GM23338 (cell line): ENCODE results near the gene CEACAM19. TPM values are rescaled to one million over a fixed set of nuclear protein-coding genes. Genes with fewer than 3 reads are reported as not detected.

ENCODE experiments used
- ATAC-seq: fragments of 200-7000 bp; cut with Tn5 transposase; 3 replicates; pipeline ENCODE4 v1.9.1; 2020
- DNase-seq: peaks from one replicate; pipeline ENCODE4 v3.0.0-alpha.2; 2015; ENCODE audit warnings: low spot score
- H2AFZ ChIP-seq: fragments of 200-600 bp; sonication (generic); 2 replicates; pipeline ENCODE4 v1.8.0; 2016; ENCODE audit warnings: antibody characterized with exemption, mild to moderate bottlenecking, moderate library complexity
- H3F3A ChIP-seq: fragments of 200-600 bp; sonication (generic); replicated peaks from 2 replicates; pipeline ENCODE4 v1.8.0; 2017; ENCODE audit warnings: antibody characterized with exemption, mixed run types, low read depth
- H3K27ac ChIP-seq: fragments of 200-600 bp; sonication (generic); 2 replicates; pipeline ENCODE4 v1.6.1; 2016; ENCODE audit warnings: low read depth
- H3K27me3 ChIP-seq: fragments of 200-600 bp; sonication (generic); 2 replicates; pipeline ENCODE4 v1.8.0; 2016; ENCODE audit warnings: mild to moderate bottlenecking, mixed run types, moderate library complexity; ENCODE audit not compliant: insufficient read depth
- H3K36me3 ChIP-seq: fragments of 200-600 bp; sonication (generic); 2 replicates; pipeline ENCODE4 v1.8.0; 2016; ENCODE audit warnings: mild to moderate bottlenecking; ENCODE audit not compliant: insufficient read depth
- H3K4me1 ChIP-seq: fragments of 200-600 bp; sonication (generic); 2 replicates; pipeline ENCODE4 v1.8.0; 2016; ENCODE audit warnings: mild to moderate bottlenecking, moderate library complexity; ENCODE audit not compliant: insufficient read depth
- H3K4me2 ChIP-seq: fragments of 200-600 bp; sonication (generic); 2 replicates; pipeline ENCODE4 v1.7.1; 2017; ENCODE audit warnings: mixed run types
- H3K4me3 ChIP-seq: fragments of 200-600 bp; sonication (generic); 2 replicates; pipeline ENCODE4 v1.6.1; 2016; ENCODE audit warnings: mixed run types
- H3K79me2 ChIP-seq: fragments of 200-600 bp; sonication (generic); replicated peaks from 2 replicates; pipeline ENCODE4 v1.8.0; 2017; ENCODE audit warnings: mild to moderate bottlenecking; ENCODE audit not compliant: insufficient read depth
- H3K9me2 ChIP-seq: fragments of 200-600 bp; sonication (generic); 2 replicates; pipeline ENCODE4 v1.8.0; 2017; ENCODE audit not compliant: insufficient read depth
- H4K20me1 ChIP-seq: fragments of 200-600 bp; sonication (generic); replicated peaks from 2 replicates; pipeline ENCODE4 v1.8.0; 2017; ENCODE audit warnings: mild to moderate bottlenecking; ENCODE audit not compliant: insufficient read depth
- H3K27ac Mint-ChIP-seq: 2 replicates; pipeline ENCODE4 v1.8.0; 2020; ENCODE audit warnings: inconsistent platforms, mild to moderate bottlenecking, moderate library complexity, mixed read lengths
- H3K27me3 Mint-ChIP-seq: 3 replicates; pipeline ENCODE4 v1.8.0; 2022; ENCODE audit warnings: low read depth, mild to moderate bottlenecking, moderate library complexity, mixed read lengths, inconsistent platforms; ENCODE audit not compliant: insufficient read depth, poor library complexity
- H3K36me3 Mint-ChIP-seq: 3 replicates; pipeline ENCODE4 v1.8.0; 2021; ENCODE audit warnings: low read depth, mild to moderate bottlenecking, inconsistent platforms, moderate library complexity, mixed read lengths
- H3K4me1 Mint-ChIP-seq: 3 replicates; pipeline ENCODE4 v1.8.0; 2020; ENCODE audit warnings: mild to moderate bottlenecking, inconsistent platforms, mixed read lengths
- H3K4me3 Mint-ChIP-seq: 3 replicates; pipeline ENCODE4 v1.8.0; 2021; ENCODE audit warnings: moderate library complexity, mild to moderate bottlenecking, inconsistent platforms, mixed read lengths
- H3K9me3 Mint-ChIP-seq: 3 replicates; pipeline ENCODE4 v1.8.0; 2020; ENCODE audit warnings: moderate library complexity, mild to moderate bottlenecking, inconsistent platforms, mixed read lengths
- EZH2 ChIP-seq: fragments of 200-600 bp; sonication (generic); IDR thresholded peaks from one replicate; pipeline ENCODE4 v1.8.0; 2017; ENCODE audit warnings: antibody characterized with exemption, mild to moderate bottlenecking, low read depth; ENCODE audit not compliant: unreplicated experiment
- EZH2phosphoT487 ChIP-seq: fragments of 200-600 bp; sonication (generic); IDR thresholded peaks from one replicate; pipeline ENCODE4 v1.8.1; 2018; ENCODE audit warnings: antibody characterized with exemption; ENCODE audit not compliant: unreplicated experiment
- JUNB ChIP-seq: IDR thresholded peaks from one replicate; pipeline ENCODE4 v1.6.1; 2016; ENCODE audit warnings: antibody characterized with exemption; ENCODE audit not compliant: unreplicated experiment
- NANOG ChIP-seq: IDR thresholded peaks from 2 replicates; pipeline ENCODE4 v1.6.1; 2016; ENCODE audit warnings: antibody characterized with exemption, borderline replicate concordance
- POLR2AphosphoS5 ChIP-seq: IDR thresholded peaks from 2 replicates; pipeline ENCODE4 v1.6.1; 2016; ENCODE audit warnings: antibody characterized with exemption, low read depth
- STAT1 ChIP-seq: IDR thresholded peaks from one replicate; pipeline ENCODE4 v1.6.1; 2016; ENCODE audit warnings: antibody characterized with exemption; ENCODE audit not compliant: unreplicated experiment
- ZNF114 ChIP-seq: fragments of 250-450 bp; sonication (Bioruptor Pico); IDR thresholded peaks from 2 replicates; pipeline ENCODE4 v1.5.0; 2020; ENCODE audit warnings: mild to moderate bottlenecking, moderate library complexity
- polyA plus RNA-seq: library from polyadenylated mRNA; unstranded; fragments of >200 nt; fragmentation: Nextera tagmentation; extraction: Ambion mirVana; gene quantifications from 2 replicates; pipeline ENCODE4 v1.2.1, GENCODE V29; 2016
- total RNA-seq: library from RNA; depleted of rRNA; stranded (reverse); fragments of >200 nt; shearing (Covaris generic); gene quantifications from 2 replicates; pipeline ENCODE4 v1.2.3, GENCODE V29; 2014
- TF ChIP-seq, protein P1 (sequence below): fragments of 250-450 bp; sonication (Bioruptor Pico); IDR thresholded peaks from 2 replicates; pipeline ENCODE4 v1.5.0; 2020; ENCODE audit warnings: mild to moderate bottlenecking, moderate library complexity
- TF ChIP-seq, protein P2 (sequence below): IDR thresholded peaks from one replicate; pipeline ENCODE4 v1.6.1; 2018; ENCODE audit warnings: antibody characterized with exemption; ENCODE audit not compliant: unreplicated experiment
- TF ChIP-seq, protein P3 (sequence below), 2 experiments: fragments of 200-600 bp in 1 of 2; sonication (generic) in 1 of 2; conservative IDR thresholded peaks; 2 replicates each; pipeline versions ENCODE4 v1.5.1 to v1.6.1; 2016 to 2017; ENCODE audit warnings: antibody characterized with exemption in 2 of 2, low read depth in 2 of 2, mild to moderate bottlenecking in 2 of 2, moderate library complexity in 1 of 2

The CEACAM19 gene
- total and polyA plus RNA-seq, 2 experiments from 2014 or later, result 0.38 to 0.76 TPM

DNA sequence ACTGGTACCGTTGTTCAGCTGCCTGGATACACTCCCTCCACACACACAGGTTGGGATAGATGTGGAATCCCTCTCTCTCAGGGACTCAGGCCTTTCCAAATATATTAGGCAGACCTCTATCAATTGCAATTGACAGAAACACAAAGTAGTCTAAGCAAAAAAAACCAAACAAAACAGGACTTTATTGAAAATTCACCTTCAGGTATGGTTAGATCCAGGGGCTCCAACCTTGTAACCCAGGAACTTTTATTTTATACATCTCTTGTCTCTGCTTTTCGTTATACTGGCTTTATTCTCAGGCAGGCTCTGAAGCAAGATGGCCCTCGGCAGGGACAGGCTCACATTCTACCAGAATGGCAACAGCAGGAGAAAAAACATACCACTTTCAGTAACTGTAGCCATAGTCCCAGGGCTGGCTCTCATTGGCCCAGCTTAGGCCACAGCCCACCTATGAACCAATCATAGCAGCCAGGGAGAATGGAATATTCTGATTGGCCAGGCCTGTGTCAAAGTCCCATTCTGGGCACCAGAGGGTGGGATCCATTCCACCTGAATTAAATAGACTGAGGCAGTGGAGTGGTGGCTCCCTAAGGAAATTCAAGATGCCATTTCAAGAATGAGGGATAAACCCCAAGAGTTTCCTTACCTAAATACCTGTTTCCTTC lies 13.1 kb upstream of the CEACAM19 start:
- Histone ChIP-seq H3K36me3 (peaks cover 23% of the 10 kb centered on the region), H3K4me1 (no peaks in the 10 kb centered on the region), H3K4me2 (no peak overlapping the region), H3K79me2 (no peaks in the 10 kb centered on the region), H4K20me1 (no peaks in the 10 kb centered on the region), H3K27ac (no peak overlapping the region), H3K9me2 (no peaks in the 10 kb centered on the region), H3K4me3 (no peak overlapping the region), H2AFZ (no peak overlapping the region), H3K27me3 (no peaks in the 10 kb centered on the region), H3F3A (no peaks in the 10 kb centered on the region)
- peaks cover 8% of the 10 kb centered on the region for H3K27me3 Mint-ChIP-seq
- TF ChIP-seq JUNB, result no peak
- TF ChIP-seq EZH2phosphoT487, result no peak
- TF ChIP-seq, protein P1, sequence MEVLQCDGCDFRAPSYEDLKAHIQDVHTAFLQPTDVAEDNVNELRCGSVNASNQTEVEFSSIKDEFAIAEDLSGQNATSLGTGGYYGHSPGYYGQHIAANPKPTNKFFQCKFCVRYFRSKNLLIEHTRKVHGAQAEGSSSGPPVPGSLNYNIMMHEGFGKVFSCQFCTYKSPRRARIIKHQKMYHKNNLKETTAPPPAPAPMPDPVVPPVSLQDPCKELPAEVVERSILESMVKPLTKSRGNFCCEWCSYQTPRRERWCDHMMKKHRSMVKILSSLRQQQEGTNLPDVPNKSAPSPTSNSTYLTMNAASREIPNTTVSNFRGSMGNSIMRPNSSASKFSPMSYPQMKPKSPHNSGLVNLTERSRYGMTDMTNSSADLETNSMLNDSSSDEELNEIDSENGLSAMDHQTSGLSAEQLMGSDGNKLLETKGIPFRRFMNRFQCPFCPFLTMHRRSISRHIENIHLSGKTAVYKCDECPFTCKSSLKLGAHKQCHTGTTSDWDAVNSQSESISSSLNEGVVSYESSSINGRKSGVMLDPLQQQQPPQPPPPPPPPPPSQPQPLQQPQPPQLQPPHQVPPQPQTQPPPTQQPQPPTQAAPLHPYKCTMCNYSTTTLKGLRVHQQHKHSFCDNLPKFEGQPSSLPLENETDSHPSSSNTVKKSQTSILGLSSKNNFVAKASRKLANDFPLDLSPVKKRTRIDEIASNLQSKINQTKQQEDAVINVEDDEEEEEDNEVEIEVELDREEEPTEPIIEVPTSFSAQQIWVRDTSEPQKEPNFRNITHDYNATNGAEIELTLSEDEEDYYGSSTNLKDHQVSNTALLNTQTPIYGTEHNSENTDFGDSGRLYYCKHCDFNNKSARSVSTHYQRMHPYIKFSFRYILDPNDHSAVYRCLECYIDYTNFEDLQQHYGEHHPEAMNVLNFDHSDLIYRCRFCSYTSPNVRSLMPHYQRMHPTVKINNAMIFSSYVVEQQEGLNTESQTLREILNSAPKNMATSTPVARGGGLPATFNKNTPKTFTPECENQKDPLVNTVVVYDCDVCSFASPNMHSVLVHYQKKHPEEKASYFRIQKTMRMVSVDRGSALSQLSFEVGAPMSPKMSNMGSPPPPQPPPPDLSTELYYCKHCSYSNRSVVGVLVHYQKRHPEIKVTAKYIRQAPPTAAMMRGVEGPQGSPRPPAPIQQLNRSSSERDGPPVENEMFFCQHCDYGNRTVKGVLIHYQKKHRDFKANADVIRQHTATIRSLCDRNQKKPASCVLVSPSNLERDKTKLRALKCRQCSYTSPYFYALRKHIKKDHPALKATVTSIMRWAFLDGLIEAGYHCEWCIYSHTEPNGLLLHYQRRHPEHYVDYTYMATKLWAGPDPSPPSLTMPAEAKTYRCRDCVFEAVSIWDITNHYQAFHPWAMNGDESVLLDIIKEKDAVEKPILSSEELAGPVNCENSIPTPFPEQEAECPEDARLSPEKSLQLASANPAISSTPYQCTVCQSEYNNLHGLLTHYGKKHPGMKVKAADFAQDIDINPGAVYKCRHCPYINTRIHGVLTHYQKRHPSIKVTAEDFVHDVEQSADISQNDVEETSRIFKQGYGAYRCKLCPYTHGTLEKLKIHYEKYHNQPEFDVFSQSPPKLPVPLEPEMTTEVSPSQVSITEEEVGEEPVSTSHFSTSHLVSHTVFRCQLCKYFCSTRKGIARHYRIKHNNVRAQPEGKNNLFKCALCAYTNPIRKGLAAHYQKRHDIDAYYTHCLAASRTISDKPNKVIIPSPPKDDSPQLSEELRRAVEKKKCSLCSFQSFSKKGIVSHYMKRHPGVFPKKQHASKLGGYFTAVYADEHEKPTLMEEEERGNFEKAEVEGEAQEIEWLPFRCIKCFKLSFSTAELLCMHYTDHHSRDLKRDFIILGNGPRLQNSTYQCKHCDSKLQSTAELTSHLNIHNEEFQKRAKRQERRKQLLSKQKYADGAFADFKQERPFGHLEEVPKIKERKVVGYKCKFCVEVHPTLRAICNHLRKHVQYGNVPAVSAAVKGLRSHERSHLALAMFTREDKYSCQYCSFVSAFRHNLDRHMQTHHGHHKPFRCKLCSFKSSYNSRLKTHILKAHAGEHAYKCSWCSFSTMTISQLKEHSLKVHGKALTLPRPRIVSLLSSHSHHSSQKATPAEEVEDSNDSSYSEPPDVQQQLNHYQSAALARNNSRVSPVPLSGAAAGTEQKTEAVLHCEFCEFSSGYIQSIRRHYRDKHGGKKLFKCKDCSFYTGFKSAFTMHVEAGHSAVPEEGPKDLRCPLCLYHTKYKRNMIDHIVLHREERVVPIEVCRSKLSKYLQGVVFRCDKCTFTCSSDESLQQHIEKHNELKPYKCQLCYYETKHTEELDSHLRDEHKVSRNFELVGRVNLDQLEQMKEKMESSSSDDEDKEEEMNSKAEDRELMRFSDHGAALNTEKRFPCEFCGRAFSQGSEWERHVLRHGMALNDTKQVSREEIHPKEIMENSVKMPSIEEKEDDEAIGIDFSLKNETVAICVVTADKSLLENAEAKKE, result no peak
- no peak overlapping the region for H3K27ac Mint-ChIP-seq
- peaks cover 65% of the 10 kb centered on the region for H3K36me3 Mint-ChIP-seq
- ATAC-seq (no peak), DNase-seq (no peak)
- no peaks in the 10 kb centered on the region; the same call in 2 of the 3 replicates for H3K4me1 Mint-ChIP-seq
- H3K4me3 Mint-ChIP-seq, result no peak overlapping the region
- H3K9me3 Mint-ChIP-seq, result no peaks in the 10 kb centered on the region; the same call in 1 of the 3 replicates

DNA sequence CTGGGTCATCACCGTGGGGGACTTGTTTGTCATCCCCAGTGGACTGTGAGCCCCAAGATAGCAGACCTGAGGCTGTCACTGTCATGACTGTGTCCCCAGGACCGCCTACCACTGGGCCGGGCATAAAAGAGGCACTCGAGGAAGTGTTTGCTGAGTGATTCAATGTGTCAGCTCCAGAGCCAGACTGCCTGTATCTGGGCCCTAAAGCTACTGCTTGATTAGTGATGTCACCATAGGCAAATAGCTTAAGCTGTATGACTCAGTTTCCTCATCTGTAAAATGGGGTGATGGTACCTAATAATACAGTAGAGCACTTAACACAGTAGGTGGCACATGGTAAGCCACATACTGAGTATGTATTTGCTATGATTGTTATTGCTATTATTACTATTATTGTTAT lies 11.2 kb upstream of the CEACAM19 start:
- Histone ChIP-seq H3K27me3 (no peaks in the 10 kb centered on the region), H3K36me3 (peaks cover 16% of the 10 kb centered on the region), H3K9me2 (no peaks in the 10 kb centered on the region), H3K4me3 (no peak overlapping the region), H3K4me1 (no peaks in the 10 kb centered on the region), H3K27ac (no peak overlapping the region), H4K20me1 (0 out of 2 replicates have a peak, but pooled peaks cover 2% of the 10 kb centered on the region), H3K4me2 (no peak overlapping the region), H3F3A (no peaks in the 10 kb centered on the region), H2AFZ (no peak overlapping the region), H3K79me2 (no peaks in the 10 kb centered on the region)
- DNase-seq (no peak), ATAC-seq (no peak)
- Mint-ChIP-seq H3K9me3 (no peaks in the 10 kb centered on the region; the same call in 1 of the 3 replicates), H3K36me3 (peaks cover 53% of the 10 kb centered on the region), H3K27ac (no peak overlapping the region), H3K27me3 (peaks cover 8% of the 10 kb centered on the region), H3K4me3 (no peak overlapping the region), H3K4me1 (no peaks in the 10 kb centered on the region; the same call in 2 of the 3 replicates)
- TF ChIP-seq EZH2phosphoT487 (no peak), NANOG (no peak), EZH2 (no peak), POLR2AphosphoS5 (no peak), ZNF114 (no peak), STAT1 (no peak)
- TF ChIP-seq, protein P2, sequence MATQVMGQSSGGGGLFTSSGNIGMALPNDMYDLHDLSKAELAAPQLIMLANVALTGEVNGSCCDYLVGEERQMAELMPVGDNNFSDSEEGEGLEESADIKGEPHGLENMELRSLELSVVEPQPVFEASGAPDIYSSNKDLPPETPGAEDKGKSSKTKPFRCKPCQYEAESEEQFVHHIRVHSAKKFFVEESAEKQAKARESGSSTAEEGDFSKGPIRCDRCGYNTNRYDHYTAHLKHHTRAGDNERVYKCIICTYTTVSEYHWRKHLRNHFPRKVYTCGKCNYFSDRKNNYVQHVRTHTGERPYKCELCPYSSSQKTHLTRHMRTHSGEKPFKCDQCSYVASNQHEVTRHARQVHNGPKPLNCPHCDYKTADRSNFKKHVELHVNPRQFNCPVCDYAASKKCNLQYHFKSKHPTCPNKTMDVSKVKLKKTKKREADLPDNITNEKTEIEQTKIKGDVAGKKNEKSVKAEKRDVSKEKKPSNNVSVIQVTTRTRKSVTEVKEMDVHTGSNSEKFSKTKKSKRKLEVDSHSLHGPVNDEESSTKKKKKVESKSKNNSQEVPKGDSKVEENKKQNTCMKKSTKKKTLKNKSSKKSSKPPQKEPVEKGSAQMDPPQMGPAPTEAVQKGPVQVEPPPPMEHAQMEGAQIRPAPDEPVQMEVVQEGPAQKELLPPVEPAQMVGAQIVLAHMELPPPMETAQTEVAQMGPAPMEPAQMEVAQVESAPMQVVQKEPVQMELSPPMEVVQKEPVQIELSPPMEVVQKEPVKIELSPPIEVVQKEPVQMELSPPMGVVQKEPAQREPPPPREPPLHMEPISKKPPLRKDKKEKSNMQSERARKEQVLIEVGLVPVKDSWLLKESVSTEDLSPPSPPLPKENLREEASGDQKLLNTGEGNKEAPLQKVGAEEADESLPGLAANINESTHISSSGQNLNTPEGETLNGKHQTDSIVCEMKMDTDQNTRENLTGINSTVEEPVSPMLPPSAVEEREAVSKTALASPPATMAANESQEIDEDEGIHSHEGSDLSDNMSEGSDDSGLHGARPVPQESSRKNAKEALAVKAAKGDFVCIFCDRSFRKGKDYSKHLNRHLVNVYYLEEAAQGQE, result no peak
- TF ChIP-seq, protein P3, sequence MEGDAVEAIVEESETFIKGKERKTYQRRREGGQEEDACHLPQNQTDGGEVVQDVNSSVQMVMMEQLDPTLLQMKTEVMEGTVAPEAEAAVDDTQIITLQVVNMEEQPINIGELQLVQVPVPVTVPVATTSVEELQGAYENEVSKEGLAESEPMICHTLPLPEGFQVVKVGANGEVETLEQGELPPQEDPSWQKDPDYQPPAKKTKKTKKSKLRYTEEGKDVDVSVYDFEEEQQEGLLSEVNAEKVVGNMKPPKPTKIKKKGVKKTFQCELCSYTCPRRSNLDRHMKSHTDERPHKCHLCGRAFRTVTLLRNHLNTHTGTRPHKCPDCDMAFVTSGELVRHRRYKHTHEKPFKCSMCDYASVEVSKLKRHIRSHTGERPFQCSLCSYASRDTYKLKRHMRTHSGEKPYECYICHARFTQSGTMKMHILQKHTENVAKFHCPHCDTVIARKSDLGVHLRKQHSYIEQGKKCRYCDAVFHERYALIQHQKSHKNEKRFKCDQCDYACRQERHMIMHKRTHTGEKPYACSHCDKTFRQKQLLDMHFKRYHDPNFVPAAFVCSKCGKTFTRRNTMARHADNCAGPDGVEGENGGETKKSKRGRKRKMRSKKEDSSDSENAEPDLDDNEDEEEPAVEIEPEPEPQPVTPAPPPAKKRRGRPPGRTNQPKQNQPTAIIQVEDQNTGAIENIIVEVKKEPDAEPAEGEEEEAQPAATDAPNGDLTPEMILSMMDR (conservative IDR thresholded peaks at IDR 0.05; ENCODE audit: low read depth in 2 of 2), result no peak
